Measurements from ENCODE around the gene ANKRD63. TPM values are rescaled to one million over a fixed set of nuclear protein-coding genes. Genes with fewer than 3 reads are reported as not detected.

ANKRD63 gene
- total and polyA plus RNA-seq, 4 experiments from 2014 or later = not detected

GRCh38 chr15:40246496-40247280, 36.2 kb downstream of the ANKRD63 start:
- Histone ChIP-seq H3K27ac (ENCODE audit: low read depth, low read length) (no peak overlapping the region), H3K27me3 (ENCODE audit: insufficient read depth, low read length) (no peaks in the 10 kb centered on the region), H3K4me3 (ENCODE audit: low read length in 2 of 2) (no peak overlapping the region), H3K36me3 (ENCODE audit: insufficient read depth, low read length) (no peaks in the 10 kb centered on the region), H3K9me3 (ENCODE audit: control insufficient read depth in 1 of 2, low read length in 2 of 2) (no peaks in the 10 kb centered on the region), H3K4me1 (ENCODE audit: insufficient read depth, low read length) (no peaks in the 10 kb centered on the region)
- ChIA-PET CTCF (ENCODE audit: partially characterized antibody) (no interaction called here), POLR2A (ENCODE audit: partially characterized antibody) (no interaction called here)
- intact Hi-C loops (cut with micrococcal nuclease) = no loop called here
- Mint-ChIP-seq H3K4me1 (peaks cover 0 to 6% (median 0%) of the 10 kb centered on the region in 4 donors), H3K4me3 (peak overlapping the region in 1 of 8 donors; percentile 1), H3K27me3 (peaks cover 2 to 3% of the 10 kb centered on the region in 2 donors), H3K36me3 (no peaks in the 10 kb centered on the region), H3K9me3 (no peaks in the 10 kb centered on the region), H3K27ac (no peak overlapping the region)
- DNase-seq = no peak

GRCh38 chr15:40245666-40246450, 37.0 kb downstream of the ANKRD63 start:
- peaks cover 0 to 1% (median 0%) of the 10 kb centered on the region in 8 donors for H3K9me3 Mint-ChIP-seq
- intact Hi-C loops (cut with micrococcal nuclease) = no loop called here
- no peak overlapping the region for H3K27ac Mint-ChIP-seq

GRCh38 chr15:40244961-40245523, 37.8 kb downstream of the ANKRD63 start:
- peaks cover 0 to 2% (median 0%) of the 10 kb centered on the region in 8 donors for H3K9me3 Mint-ChIP-seq
- H3K4me3 Mint-ChIP-seq = no peak overlapping the region
- no peaks in the 10 kb centered on the region for H3K36me3 ChIP-seq (ENCODE audit: insufficient read depth, low read length)
- H3K9me3 ChIP-seq (ENCODE audit: control insufficient read depth in 1 of 2, low read length in 2 of 2) = no peaks in the 10 kb centered on the region
- H3K27ac Mint-ChIP-seq = no peak overlapping the region
- H3K4me1 ChIP-seq (ENCODE audit: insufficient read depth, low read length) = no peaks in the 10 kb centered on the region
- ChIA-PET POLR2A (ENCODE audit: partially characterized antibody) (no interaction called here), CTCF (ENCODE audit: partially characterized antibody) (interaction anchor here (0.7 to 1.0 kb wide), 2 partner anchors 9 to 27 kb away, joined by 3 to 5 read pairs; no protein-coding TSS in a partner anchor)
- H3K27me3 ChIP-seq (ENCODE audit: insufficient read depth, low read length) = no peaks in the 10 kb centered on the region
- no peak overlapping the region for H3K27ac ChIP-seq (ENCODE audit: low read depth, low read length)
- DNase-seq = no peak
- H3K4me3 ChIP-seq (ENCODE audit: low read length in 2 of 2) = no peak overlapping the region
- peaks cover 0 to 3% of the 10 kb centered on the region in 2 donors for H3K27me3 Mint-ChIP-seq
- no peaks in the 10 kb centered on the region for H3K36me3 Mint-ChIP-seq
- no peaks in the 10 kb centered on the region for H3K4me1 Mint-ChIP-seq
- intact Hi-C loops (cut with micrococcal nuclease) = no loop called here

More at GRCh38 chr15:40245666-40246450, 37.0 kb downstream of the ANKRD63 start:
- Mint-ChIP-seq H3K36me3 (no peaks in the 10 kb centered on the region), H3K4me3 (no peak overlapping the region), H3K27me3 (no peaks in the 10 kb centered on the region), H3K4me1 (no peaks in the 10 kb centered on the region)
- H3K4me1 ChIP-seq (ENCODE audit: insufficient read depth, low read length) = no peaks in the 10 kb centered on the region
- H3K36me3 ChIP-seq (ENCODE audit: insufficient read depth, low read length) = no peaks in the 10 kb centered on the region
- no peak overlapping the region for H3K4me3 ChIP-seq (ENCODE audit: low read length in 2 of 2)
- POLR2A ChIA-PET (ENCODE audit: partially characterized antibody) = no interaction called here
- CTCF ChIA-PET (ENCODE audit: partially characterized antibody) = interaction anchor here (0.7 to 1.0 kb wide), 2 partner anchors 8 to 28 kb away, joined by 3 to 5 read pairs; no protein-coding TSS in a partner anchor
- H3K27me3 ChIP-seq (ENCODE audit: insufficient read depth, low read length) = no peaks in the 10 kb centered on the region
- no peaks in the 10 kb centered on the region for H3K9me3 ChIP-seq (ENCODE audit: control insufficient read depth in 1 of 2, low read length in 2 of 2)
- H3K27ac ChIP-seq (ENCODE audit: low read depth, low read length) = no peak overlapping the region
- DNase-seq = no peak

- no peaks in the 10 kb centered on the region for H3K36me3 ChIP-seq (ENCODE audit: insufficient read depth, low read length)
- no peak overlapping the region for H3K4me3 ChIP-seq (ENCODE audit: low read length in 2 of 2)
- no peaks in the 10 kb centered on the region for H3K36me3 Mint-ChIP-seq
- ChIA-PET CTCF (ENCODE audit: partially characterized antibody) (interaction anchor here (0.7 kb wide), 1 partner anchor 29 kb away, joined by 3 read pairs; no protein-coding TSS in a partner anchor), POLR2A (ENCODE audit: partially characterized antibody) (no interaction called here)
- DNase-seq = no peak
- H3K4me1 Mint-ChIP-seq = peaks cover under 1 to 7% (median 5%) of the 10 kb centered on the region in 4 donors
- H3K4me1 ChIP-seq (ENCODE audit: insufficient read depth, low read length) = peaks cover 12% of the 10 kb centered on the region
- no peak overlapping the region for H3K4me3 Mint-ChIP-seq
- H3K27ac ChIP-seq (ENCODE audit: low read depth, low read length) = no peak overlapping the region
- no peak overlapping the region for H3K27ac Mint-ChIP-seq
- intact Hi-C loops (cut with micrococcal nuclease) = no loop called here
- peaks cover 8 to 9% of the 10 kb centered on the region in 2 donors for H3K27me3 Mint-ChIP-seq
- no peaks in the 10 kb centered on the region for H3K9me3 ChIP-seq (ENCODE audit: control insufficient read depth in 1 of 2, low read length in 2 of 2)
- H3K9me3 Mint-ChIP-seq = peaks cover 0 to 2% (median 0%) of the 10 kb centered on the region in 8 donors
- H3K27me3 ChIP-seq (ENCODE audit: insufficient read depth, low read length) = no peaks in the 10 kb centered on the region
These were observed 39.6 kb downstream of the ANKRD63 start for GRCh38 chr15:40243126-40243810.

GRCh38 chr15:40242601-40243000, 40.3 kb downstream of the ANKRD63 start:
- Mint-ChIP-seq H3K27me3 (peaks cover 12% of the 10 kb centered on the region in 2 donors), H3K4me1 (peaks cover 5 to 12% (median 7%) of the 10 kb centered on the region in 4 donors), H3K36me3 (no peaks in the 10 kb centered on the region), H3K27ac (no peak overlapping the region), H3K9me3 (peaks cover 0 to 2% (median 0%) of the 10 kb centered on the region in 8 donors), H3K4me3 (no peak overlapping the region)
- H3K4me3 ChIP-seq (ENCODE audit: low read length in 2 of 2) = no peak overlapping the region
- no peak overlapping the region for H3K27ac ChIP-seq (ENCODE audit: low read depth, low read length)
- H3K9me3 ChIP-seq (ENCODE audit: control insufficient read depth in 1 of 2, low read length in 2 of 2) = no peaks in the 10 kb centered on the region
- H3K36me3 ChIP-seq (ENCODE audit: insufficient read depth, low read length) = no peaks in the 10 kb centered on the region
- H3K27me3 ChIP-seq (ENCODE audit: insufficient read depth, low read length) = no peaks in the 10 kb centered on the region
- DNase-seq = no peak
- CTCF ChIA-PET (ENCODE audit: partially characterized antibody) = interaction anchor here (0.8 kb wide), 1 partner anchor 25 kb away, joined by 3 read pairs; no protein-coding TSS in a partner anchor
- intact Hi-C loops (cut with micrococcal nuclease) = no loop called here
- H3K4me1 ChIP-seq (ENCODE audit: insufficient read depth, low read length) = peaks cover 12% of the 10 kb centered on the region
- POLR2A ChIA-PET (ENCODE audit: partially characterized antibody) = no interaction called here

- Histone ChIP-seq H3K4me3 (ENCODE audit: low read length in 2 of 2) (no peak overlapping the region), H3K9me3 (ENCODE audit: control insufficient read depth in 1 of 2, low read length in 2 of 2) (no peaks in the 10 kb centered on the region), H3K27me3 (ENCODE audit: insufficient read depth, low read length) (no peaks in the 10 kb centered on the region), H3K36me3 (ENCODE audit: insufficient read depth, low read length) (no peaks in the 10 kb centered on the region), H3K4me1 (ENCODE audit: insufficient read depth, low read length) (peaks cover 12% of the 10 kb centered on the region), H3K27ac (ENCODE audit: low read depth, low read length) (no peak overlapping the region)
- intact Hi-C loops (cut with micrococcal nuclease) = no loop called here
- H3K36me3 Mint-ChIP-seq = no peaks in the 10 kb centered on the region
- peaks cover 12% of the 10 kb centered on the region in 2 donors for H3K27me3 Mint-ChIP-seq
- POLR2A ChIA-PET (ENCODE audit: partially characterized antibody) = no interaction called here
- no peak overlapping the region for H3K4me3 Mint-ChIP-seq
- H3K27ac Mint-ChIP-seq = no peak overlapping the region
- H3K9me3 Mint-ChIP-seq = peaks cover 0 to 2% (median 0%) of the 10 kb centered on the region in 8 donors
- DNase-seq = no peak
- CTCF ChIA-PET (ENCODE audit: partially characterized antibody) = interaction anchor here (0.8 kb wide), 1 partner anchor 25 kb away, joined by 3 read pairs; no protein-coding TSS in a partner anchor
- H3K4me1 Mint-ChIP-seq = peaks cover 5 to 12% (median 7%) of the 10 kb centered on the region in 4 donors
These were observed 40.7 kb downstream of the ANKRD63 start for GRCh38 chr15:40242213-40242599.
